GM21526 (cell line): ENCODE data around the gene TUSC2.

ENCODE experiments used
- ATAC-seq: cut with Tn5 transposase; IDR thresholded peaks from one replicate; pipeline ENCODE4 v1.9.1; 2021; ENCODE audit warnings: moderate library complexity; ENCODE audit not compliant: unreplicated experiment, low FRiP score

The TUSC2 gene

DNA sequence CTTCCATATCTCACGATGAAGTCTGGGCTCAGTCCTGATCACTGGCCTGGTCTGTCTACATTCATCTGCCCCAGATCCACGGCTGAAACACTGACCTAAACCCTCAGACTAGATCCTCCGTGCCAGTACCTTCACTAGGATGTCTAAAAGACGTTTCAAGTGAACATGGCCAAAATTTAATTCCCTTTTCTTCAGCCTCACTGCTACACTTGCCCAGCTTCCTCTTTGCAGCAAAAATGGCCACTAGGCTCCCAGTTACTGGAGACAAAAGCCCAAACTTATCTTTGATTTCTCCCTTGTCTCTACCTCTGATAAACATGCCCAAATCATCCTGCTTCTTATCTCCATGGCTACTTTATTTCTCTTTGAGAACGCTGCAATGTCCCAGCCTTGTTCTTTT is 10.9 kb upstream of the TUSC2 start:
- ATAC-seq, result no peak

GRCh38 chr3:50337175-50337861 is 9.3 kb upstream of the TUSC2 start:
- ATAC-seq, result peak; percentile 59

DNA sequence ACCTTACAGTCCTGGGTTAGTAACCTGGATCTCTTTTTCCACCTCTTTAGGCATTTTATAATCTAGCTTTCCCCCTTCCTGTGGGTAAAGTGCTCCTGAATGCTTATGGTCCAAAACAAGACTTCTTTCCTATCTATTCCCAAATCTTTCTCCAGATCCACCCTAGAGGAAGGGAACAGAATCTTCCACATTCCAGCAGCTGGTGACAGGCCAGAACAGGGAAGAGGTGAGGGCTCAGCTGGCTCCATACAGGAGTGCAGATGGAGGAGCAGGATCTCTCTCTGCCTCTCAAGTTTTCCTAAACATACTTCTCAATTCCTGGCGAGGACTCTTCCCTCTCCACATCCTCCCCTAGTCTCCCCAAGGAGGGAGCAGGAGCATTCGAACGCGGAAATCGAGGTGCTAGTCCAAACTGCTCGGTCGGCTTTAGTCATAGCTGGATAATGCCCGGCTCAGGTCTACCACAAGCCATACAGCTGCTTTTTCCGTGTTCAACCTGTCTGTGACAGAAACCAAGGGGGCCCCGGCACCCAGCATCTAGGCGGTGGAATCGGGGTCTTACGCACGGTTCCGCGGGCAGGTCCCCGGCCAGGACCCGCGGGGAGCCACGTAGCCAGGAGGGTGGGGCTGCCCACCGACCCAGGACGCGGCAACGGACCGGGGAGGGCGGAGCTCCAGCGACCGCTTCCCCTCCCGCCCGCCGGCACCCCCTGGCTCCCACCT is 8.6 kb upstream of the TUSC2 start:
- peak; percentile 9 for ATAC-seq

DNA sequence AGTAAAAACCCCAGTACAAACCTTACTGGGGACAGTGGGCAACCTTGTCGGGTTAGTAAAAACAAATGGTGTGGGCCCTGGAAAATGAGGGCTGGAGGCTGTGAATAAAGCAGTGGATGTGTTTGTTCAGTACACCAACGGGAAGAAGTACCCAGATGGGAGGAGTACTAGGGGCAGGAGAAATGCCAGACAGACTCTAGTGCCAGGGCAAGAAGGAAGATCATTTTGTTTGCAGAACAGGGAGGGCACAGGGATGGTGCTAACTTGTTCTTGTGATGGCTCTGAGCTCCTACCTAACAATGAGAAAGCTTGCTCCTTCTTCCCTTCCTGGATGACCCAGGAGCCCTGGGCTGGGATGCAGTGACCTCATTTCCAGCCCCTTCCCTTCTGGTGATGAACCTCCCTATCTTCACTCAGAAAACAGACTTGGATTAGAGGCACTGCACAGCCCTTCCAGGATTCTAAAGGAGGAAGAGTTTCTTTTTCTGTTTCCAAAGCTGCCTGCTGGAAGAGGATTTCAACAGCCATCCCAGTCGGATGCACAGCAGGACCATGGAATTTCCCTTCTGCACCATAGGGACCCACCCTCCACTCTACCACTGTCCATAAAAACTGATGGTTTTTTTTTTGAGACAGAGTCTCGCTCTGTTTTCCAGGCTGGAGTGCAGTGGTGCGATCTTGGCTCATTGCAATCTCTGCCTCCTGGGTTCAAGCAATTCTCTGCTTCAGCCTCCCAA is 6.5 kb upstream of the TUSC2 start:
- ATAC-seq, result no peak

GRCh38 chr3:50333744-50334328 is 5.8 kb upstream of the TUSC2 start:
- ATAC-seq, result no peak

DNA sequence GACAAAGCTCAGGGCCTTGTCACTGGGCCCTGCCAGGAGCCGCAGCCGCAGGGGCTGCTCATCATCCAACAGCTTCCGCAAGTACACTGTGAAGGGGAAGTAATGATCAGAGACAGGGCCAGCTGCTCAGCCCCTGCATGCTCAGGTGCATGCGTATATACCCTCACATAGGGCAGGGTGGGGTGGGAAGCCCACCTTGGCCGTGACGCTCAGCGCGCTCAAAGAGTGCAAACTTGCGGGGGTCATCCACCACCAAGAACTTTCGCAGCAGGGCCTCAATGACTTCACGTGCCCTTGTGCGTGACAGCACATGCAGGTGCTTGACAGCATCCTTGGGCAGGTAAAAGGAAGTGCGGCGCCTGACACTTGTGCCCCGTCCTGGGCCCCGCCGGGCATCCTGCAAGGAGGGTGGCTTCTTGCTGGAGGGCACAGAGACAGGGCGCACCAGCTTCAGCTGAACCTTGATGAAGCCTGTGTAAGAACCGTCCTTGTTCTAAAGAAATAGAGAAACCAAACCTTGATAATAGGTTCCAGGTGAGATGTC is 3.4 kb upstream of the TUSC2 start:
- no peak for ATAC-seq

GRCh38 chr3:50330330-50330729 is 2.3 kb upstream of the TUSC2 start:
- no peak for ATAC-seq

- no peak for ATAC-seq
Measured at GRCh38 chr3:50327129-50327528, 894 bp downstream of the TUSC2 start.

DNA sequence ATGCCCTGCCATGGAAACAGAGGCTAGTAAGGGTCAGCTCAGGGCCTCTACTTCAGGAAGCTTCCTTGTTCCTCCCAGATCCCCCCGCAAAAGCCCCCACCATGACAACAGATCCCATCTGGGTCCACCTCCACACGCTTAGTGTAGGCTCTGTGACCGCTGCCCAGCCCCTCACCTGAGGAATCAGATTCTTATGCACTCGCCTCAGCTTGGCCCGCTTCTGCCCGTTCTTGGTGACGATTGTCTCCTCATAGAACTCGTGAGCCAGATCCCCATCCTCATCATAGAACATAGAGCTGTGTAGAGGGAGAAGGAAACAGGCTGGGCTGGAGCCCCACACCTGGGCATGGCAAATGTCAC is 1.9 kb downstream of the TUSC2 start:
- no peak for ATAC-seq

DNA sequence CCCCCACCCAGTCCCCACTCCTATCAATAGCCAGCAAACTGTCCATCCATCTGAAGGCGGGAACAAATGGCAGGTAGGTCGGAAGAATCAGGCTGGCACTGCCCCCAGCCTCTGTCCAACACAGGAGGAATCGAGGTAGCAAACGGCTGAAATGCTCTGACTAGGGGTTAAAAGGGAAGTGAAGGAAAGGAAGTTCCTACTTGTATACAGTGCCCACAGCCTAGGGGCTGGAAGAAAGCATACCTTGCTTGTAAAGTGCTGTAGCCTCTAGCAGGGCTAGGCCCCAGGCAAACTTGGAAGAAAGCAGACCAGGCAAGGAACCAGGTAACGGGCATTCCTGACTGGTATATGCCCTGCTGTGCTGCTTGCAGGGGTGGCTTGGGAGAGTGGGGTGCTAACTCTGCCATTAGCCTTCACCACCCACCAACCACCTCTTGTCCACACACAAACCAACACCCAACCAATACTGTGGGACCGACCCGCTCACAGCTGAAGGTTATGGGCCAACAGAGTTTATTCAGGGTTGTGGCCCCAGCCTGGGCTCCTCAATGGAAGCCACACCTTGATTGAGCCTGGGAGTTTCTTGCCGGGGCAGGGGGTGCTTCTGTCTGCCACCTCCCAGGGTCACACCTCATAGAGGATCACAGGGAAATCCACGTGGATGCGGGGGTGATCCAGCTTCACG is 2.4 kb downstream of the TUSC2 start:
- ATAC-seq, result no peak

GRCh38 chr3:50325113-50325480 is 2.9 kb downstream of the TUSC2 start:
- ATAC-seq, result no peak

- no peak for ATAC-seq
Measured at GRCh38 chr3:50324351-50325112, 3.5 kb downstream of the TUSC2 start.

DNA sequence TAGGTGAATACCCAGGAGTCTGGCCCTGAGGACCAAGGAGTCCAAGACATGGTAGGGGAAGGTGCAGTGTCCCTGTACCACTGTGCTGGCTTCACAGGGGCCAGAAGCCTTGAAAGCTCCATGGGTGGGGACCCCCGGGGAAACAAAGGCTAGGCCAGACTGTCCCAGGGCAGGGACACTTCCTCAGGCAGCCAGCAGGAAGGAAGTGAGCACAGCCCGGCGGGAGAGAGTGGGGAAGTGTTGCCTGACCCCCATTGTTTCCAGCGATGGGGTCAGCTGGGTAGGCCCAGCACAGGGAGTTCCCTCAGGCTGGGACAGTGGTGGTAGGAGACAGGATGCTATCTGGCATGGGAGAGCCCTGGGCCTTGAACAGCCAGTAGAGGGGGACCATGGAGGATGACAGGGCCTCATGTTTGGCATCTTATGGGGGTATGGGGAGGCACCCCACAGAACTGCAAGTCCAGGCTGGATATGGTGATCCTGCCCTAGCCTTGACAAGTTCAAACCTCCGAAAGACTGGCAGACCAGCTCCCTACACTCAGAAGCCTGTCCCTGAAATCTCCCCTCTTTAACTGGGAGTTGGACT is 4.3 kb downstream of the TUSC2 start:
- ATAC-seq, result no peak

DNA sequence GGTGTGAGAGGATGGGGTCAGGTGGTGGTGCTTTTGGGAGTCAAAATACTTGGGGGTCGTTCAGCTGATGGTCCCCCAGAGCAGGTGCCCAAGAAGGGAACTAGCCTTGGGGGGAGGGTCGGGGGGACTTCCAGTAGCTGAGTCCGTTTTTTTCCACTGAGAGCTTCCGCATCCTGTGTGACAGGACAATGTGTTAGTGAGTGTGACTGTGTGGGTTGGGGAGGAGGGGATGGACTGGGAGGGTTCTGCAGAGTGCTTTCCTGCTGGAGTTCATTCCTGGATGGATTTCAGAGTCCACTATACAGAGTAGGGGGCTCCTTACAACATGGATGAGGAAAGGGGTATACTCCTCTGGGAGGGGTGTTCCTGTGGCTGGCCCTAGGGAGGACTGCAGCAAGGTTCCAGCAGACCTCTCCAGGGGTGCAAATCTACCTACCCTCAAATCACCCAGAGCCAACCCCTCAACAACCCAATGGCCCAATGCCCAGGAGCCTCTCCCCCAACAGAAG is 4.9 kb downstream of the TUSC2 start:
- no peak for ATAC-seq

DNA sequence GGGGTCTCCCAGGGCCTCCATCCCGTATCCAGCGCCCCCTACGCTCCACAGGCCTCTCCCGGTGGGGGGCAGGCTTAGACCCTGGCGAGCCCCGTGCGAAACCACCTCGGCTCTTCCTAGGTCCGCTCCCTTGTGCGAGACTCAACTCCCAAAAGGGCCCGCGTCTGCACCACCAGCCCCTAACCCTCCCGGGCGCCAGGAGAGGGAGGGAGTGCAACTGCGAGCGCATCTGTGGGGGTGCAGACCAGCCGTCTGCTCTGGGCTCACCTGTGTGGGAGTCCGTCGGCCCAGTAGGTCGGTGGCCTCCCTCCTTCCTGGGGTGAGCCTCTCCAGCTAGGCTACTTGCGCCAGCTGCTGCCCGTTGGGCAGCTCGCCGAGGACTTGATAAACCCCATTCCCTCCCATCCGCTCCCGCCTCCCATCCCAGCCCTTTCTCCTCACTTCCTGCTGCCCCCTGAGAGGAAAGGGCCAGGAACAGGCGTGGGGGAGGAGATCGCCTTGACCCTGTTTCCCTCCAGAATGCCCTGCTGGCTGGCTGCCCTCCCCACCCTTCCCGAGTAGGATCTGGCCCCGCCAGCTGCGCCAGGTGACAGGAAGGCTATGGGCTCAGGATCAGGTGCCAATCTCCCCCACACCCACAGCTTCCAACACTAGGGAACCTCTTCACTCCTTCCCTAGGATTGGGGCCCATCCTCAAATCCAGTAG is 5.5 kb downstream of the TUSC2 start, which contains the start of gene HYAL2:
HYAL2 (minus strand) TSS at position 360 of the 706 bp plus-strand sequence. CDS start 2,256 bp downstream, outside the sequence.
- no peak for ATAC-seq

- no peak for ATAC-seq
Measured at GRCh38 chr3:50322115-50322385, 6.0 kb downstream of the TUSC2 start.

GRCh38 chr3:50321336-50322114 is 6.5 kb downstream of the TUSC2 start:
- peak; percentile 61 for ATAC-seq

DNA sequence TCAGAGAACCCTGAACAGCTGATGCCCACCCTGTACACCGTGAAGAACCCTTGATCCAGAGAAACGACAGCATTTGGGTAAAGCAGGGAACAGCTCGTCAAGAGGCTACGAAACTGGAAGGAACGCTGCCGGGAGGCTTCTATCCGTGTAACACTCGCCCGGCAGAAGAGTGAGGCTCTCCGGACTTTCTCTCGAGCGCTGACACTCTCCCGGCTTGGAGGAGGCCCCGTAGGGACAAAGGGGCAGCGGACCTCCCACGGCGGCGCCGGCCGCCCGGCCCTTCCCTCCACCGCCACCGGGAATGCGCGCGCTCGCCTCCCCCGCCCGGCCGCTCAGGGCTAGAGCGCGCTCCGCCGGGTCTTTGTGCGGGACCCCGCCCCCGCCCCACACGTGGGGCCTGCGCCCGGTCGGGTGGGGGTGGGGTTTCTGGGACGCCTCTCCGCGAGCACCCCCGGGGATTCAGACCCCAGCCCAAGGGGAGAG is 7.1 kb downstream of the TUSC2 start:
- peak; percentile 41 for ATAC-seq
